ENCODE measurements around the gene DGKD. TPM values are rescaled to one million over a fixed set of nuclear protein-coding genes. Genes with fewer than 3 reads are reported as not detected.

The DGKD gene
- total and polyA plus RNA-seq, 4 donors: 8.9 to 250 (median 68.3) TPM

GRCh38 chr2:233319256-233319655 is 35.0 kb upstream of the DGKD start:
- no peak overlapping the region for H3K4me3 ChIP-seq (ENCODE audit: low read length in 2 of 2)
- 70 to 81% methylated on average over 5 of the region's 5 CpGs for WGBS, 2 donors
- DNase-seq: no peak
- intact Hi-C loops (cut with DNase I): no loop called here
- H3K9me3 ChIP-seq (ENCODE audit: control insufficient read depth, low read length): no peaks in the 10 kb centered on the region
- H3K27me3 ChIP-seq (ENCODE audit: control insufficient read depth in 1 of 2, insufficient read depth in 2 of 2, low read length in 1 of 2): no peaks in the 10 kb centered on the region
- ATAC-seq (ENCODE audit: low FRiP score): no peak
- H3K36me3 ChIP-seq (ENCODE audit: control insufficient read depth in 1 of 2, insufficient read depth in 2 of 2, low read length in 1 of 2): no peaks in the 10 kb centered on the region
- H3K4me1 ChIP-seq (ENCODE audit: control insufficient read depth in 1 of 2, insufficient read depth in 2 of 2, low read length in 2 of 2): no peaks in the 10 kb centered on the region
- H3K27ac ChIP-seq (ENCODE audit: low read depth in 1 of 2, low read length in 2 of 2): no peak overlapping the region

GRCh38 chr2:233320470-233320869 is 33.8 kb upstream of the DGKD start:
- no peak overlapping the region for H3K27ac ChIP-seq (ENCODE audit: low read depth in 1 of 2, low read length in 2 of 2)
- no peak for ATAC-seq (ENCODE audit: low FRiP score)
- 93 to 95% methylated on average over 17 of the region's 17 CpGs for WGBS, 2 donors

DNA sequence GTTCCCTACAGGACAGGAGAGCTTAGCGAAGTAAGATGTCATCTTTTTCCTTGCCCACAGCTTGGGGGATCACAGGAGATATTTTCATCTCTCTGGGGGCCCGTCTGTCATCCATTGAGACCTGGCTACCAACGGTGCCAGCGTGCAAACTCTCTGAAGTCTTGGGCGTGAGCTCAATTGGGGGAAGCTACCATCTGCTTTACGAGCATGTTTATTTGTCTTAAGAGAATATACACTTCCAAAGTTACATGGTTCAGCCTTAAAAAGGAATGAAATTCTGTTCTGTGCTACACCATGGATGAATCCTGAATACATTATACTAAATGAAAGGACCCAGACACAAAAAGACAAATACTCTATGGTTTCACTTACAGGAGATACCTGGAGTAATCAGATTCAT is 33.1 kb upstream of the DGKD start:
- ATAC-seq (ENCODE audit: low FRiP score): no peak

More at GRCh38 chr2:233320470-233320869, 33.8 kb upstream of the DGKD start:
- DNase-seq: no peak
- intact Hi-C loops (cut with DNase I): no loop called here
- H3K4me1 ChIP-seq (ENCODE audit: control insufficient read depth in 1 of 2, insufficient read depth in 2 of 2, low read length in 2 of 2): no peaks in the 10 kb centered on the region
- no peaks in the 10 kb centered on the region for H3K27me3 ChIP-seq (ENCODE audit: control insufficient read depth in 1 of 2, insufficient read depth in 2 of 2, low read length in 1 of 2)
- no peak overlapping the region for H3K4me3 ChIP-seq (ENCODE audit: low read length in 2 of 2)
- no peaks in the 10 kb centered on the region for H3K9me3 ChIP-seq (ENCODE audit: control insufficient read depth, low read length)
- H3K36me3 ChIP-seq (ENCODE audit: control insufficient read depth in 1 of 2, insufficient read depth in 2 of 2, low read length in 1 of 2): no peaks in the 10 kb centered on the region

DNA sequence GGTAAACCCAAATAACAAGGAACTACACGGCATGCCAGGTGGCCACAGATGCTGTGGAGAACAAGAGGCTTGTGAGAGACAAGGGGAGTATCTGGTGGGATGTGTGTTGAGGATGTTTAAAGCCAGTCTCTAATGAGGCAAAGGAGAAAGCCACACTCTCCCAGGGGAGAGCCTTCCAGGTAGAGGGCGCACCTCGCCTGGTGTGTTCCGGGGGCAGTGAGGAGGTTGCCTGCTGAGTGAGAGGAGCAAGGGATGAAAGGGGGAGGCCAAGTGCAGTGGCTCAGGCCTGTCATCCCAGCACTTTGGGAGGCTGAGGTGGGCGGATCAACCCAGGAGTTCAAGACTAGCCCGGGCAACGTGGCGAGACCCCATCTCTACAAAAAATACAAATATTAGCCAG is 30.4 kb upstream of the DGKD start:
- no peaks in the 10 kb centered on the region for H3K4me1 ChIP-seq (ENCODE audit: control insufficient read depth in 1 of 2, insufficient read depth in 2 of 2, low read length in 2 of 2)
- DNase-seq: no peak
- H3K36me3 ChIP-seq (ENCODE audit: control insufficient read depth in 1 of 2, insufficient read depth in 2 of 2, low read length in 1 of 2): no peaks in the 10 kb centered on the region
- intact Hi-C loops (cut with DNase I): no loop called here
- H3K27ac ChIP-seq (ENCODE audit: low read depth in 1 of 2, low read length in 2 of 2): no peak overlapping the region
- no peaks in the 10 kb centered on the region for H3K9me3 ChIP-seq (ENCODE audit: control insufficient read depth, low read length)
- no peak for ATAC-seq (ENCODE audit: low FRiP score)
- no peak overlapping the region for H3K4me3 ChIP-seq (ENCODE audit: low read length in 2 of 2)
- no peaks in the 10 kb centered on the region for H3K27me3 ChIP-seq (ENCODE audit: control insufficient read depth in 1 of 2, insufficient read depth in 2 of 2, low read length in 1 of 2)
- 88 to 91% methylated on average over 8 of the region's 8 CpGs for WGBS, 2 donors

More for the DNA sequence above, 33.1 kb upstream of the DGKD start:
- H3K9me3 ChIP-seq (ENCODE audit: control insufficient read depth, low read length): no peaks in the 10 kb centered on the region
- no peaks in the 10 kb centered on the region for H3K27me3 ChIP-seq (ENCODE audit: control insufficient read depth in 1 of 2, insufficient read depth in 2 of 2, low read length in 1 of 2)
- intact Hi-C loops (cut with DNase I): no loop called here
- no peaks in the 10 kb centered on the region for H3K36me3 ChIP-seq (ENCODE audit: control insufficient read depth in 1 of 2, insufficient read depth in 2 of 2, low read length in 1 of 2)
- no peak for DNase-seq
- no peak overlapping the region for H3K27ac ChIP-seq (ENCODE audit: low read depth in 1 of 2, low read length in 2 of 2)
- 62 to 69% methylated on average over 6 of the region's 6 CpGs for WGBS, 2 donors
- no peak overlapping the region for H3K4me3 ChIP-seq (ENCODE audit: low read length in 2 of 2)
- H3K4me1 ChIP-seq (ENCODE audit: control insufficient read depth in 1 of 2, insufficient read depth in 2 of 2, low read length in 2 of 2): no peaks in the 10 kb centered on the region

DNA sequence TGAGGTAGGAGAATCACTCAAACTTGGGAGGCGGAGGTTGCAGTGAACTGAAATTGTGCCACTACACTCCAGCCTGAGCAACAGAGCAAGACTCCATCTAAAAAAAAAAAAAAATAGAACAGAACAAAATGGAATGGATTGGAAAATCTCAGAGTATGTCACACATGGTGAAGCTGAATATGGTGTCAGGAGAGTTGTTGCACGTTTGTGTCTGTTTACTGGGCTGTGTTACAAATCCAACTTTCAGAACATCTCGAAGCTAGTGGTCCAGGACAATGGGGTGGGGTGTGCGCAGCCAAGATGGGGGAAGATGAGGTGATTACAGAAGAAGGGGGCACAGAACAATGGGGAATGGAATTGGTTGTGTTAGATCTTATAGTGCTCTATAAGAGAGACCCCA is 29.0 kb upstream of the DGKD start:
- no peaks in the 10 kb centered on the region for H3K9me3 ChIP-seq (ENCODE audit: control insufficient read depth, low read length)
- no peak overlapping the region for H3K4me3 ChIP-seq (ENCODE audit: low read length in 2 of 2)
- no peaks in the 10 kb centered on the region for H3K36me3 ChIP-seq (ENCODE audit: control insufficient read depth in 1 of 2, insufficient read depth in 2 of 2, low read length in 1 of 2)
- H3K27me3 ChIP-seq (ENCODE audit: control insufficient read depth in 1 of 2, insufficient read depth in 2 of 2, low read length in 1 of 2): no peaks in the 10 kb centered on the region
- H3K27ac ChIP-seq (ENCODE audit: low read depth in 1 of 2, low read length in 2 of 2): no peak overlapping the region
- intact Hi-C loops (cut with DNase I): no loop called here
- H3K4me1 ChIP-seq (ENCODE audit: control insufficient read depth in 1 of 2, insufficient read depth in 2 of 2, low read length in 2 of 2): no peaks in the 10 kb centered on the region
- ATAC-seq (ENCODE audit: low FRiP score) (no peak), DNase-seq (no peak)
- WGBS, 2 donors: 74 to 80% methylated on average over 4 of the region's 4 CpGs

DNA sequence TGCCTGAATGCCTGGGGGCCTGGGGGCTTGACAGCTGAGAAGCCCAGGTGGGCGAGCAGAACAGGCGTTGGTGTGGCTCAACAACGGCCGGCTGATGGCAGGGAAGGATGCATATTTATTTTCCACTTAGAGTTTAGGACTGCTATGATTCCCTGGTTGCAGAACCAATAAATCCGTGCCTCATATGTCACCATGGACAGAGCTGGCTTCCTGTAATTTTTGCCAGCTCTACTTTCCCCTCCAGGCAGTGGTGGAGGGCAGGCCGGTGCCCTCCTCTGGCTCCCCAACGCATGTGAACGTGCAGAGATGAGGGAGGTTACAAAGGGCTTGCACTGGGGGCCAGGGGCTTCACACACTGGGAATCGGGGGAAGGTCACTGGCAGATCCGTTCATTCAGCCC is 28.5 kb upstream of the DGKD start:
- Histone ChIP-seq H3K36me3 (ENCODE audit: control insufficient read depth in 1 of 2, insufficient read depth in 2 of 2, low read length in 1 of 2) (no peaks in the 10 kb centered on the region), H3K4me3 (ENCODE audit: low read length in 2 of 2) (no peak overlapping the region), H3K4me1 (ENCODE audit: control insufficient read depth in 1 of 2, insufficient read depth in 2 of 2, low read length in 2 of 2) (no peaks in the 10 kb centered on the region), H3K9me3 (ENCODE audit: control insufficient read depth, low read length) (no peaks in the 10 kb centered on the region), H3K27ac (ENCODE audit: low read depth in 1 of 2, low read length in 2 of 2) (no peak overlapping the region), H3K27me3 (ENCODE audit: control insufficient read depth in 1 of 2, insufficient read depth in 2 of 2, low read length in 1 of 2) (no peaks in the 10 kb centered on the region)
- intact Hi-C loops (cut with DNase I): no loop called here
- WGBS, 2 donors: 77 to 79% methylated on average over 10 of the region's 10 CpGs
- DNase-seq: no peak
- no peak for ATAC-seq (ENCODE audit: low FRiP score)

DNA sequence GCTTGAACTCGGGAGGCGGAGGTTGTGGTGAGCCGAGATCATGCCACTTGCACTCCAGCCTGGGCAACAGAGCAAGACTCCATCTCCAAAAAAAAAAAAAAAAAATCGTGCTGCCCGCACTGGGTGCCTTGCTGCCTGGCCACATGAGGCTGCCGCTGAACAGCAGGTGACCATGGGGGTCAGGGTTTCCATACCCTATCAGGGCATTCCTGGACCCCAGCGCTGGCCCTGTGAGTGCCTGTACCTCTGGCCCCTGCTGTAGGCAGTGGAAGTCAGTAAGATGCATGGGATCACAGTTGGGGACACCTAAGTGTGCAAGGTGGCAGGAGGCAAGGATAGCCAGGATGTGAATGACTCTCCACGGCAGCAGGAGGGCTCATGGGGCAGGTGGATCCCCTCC is 27.8 kb upstream of the DGKD start:
- Histone ChIP-seq H3K27me3 (ENCODE audit: control insufficient read depth in 1 of 2, insufficient read depth in 2 of 2, low read length in 1 of 2) (no peaks in the 10 kb centered on the region), H3K4me1 (ENCODE audit: control insufficient read depth in 1 of 2, insufficient read depth in 2 of 2, low read length in 2 of 2) (no peaks in the 10 kb centered on the region), H3K36me3 (ENCODE audit: control insufficient read depth in 1 of 2, insufficient read depth in 2 of 2, low read length in 1 of 2) (no peaks in the 10 kb centered on the region), H3K4me3 (ENCODE audit: low read length in 2 of 2) (no peak overlapping the region), H3K9me3 (ENCODE audit: control insufficient read depth, low read length) (no peaks in the 10 kb centered on the region), H3K27ac (ENCODE audit: low read depth in 1 of 2, low read length in 2 of 2) (no peak overlapping the region)
- 87 to 89% methylated on average over 8 of the region's 8 CpGs for WGBS, 2 donors
- no peak for ATAC-seq (ENCODE audit: low FRiP score)
- intact Hi-C loops (cut with DNase I): no loop called here
- no peak for DNase-seq

- no peaks in the 10 kb centered on the region for H3K27me3 ChIP-seq (ENCODE audit: control insufficient read depth in 1 of 2, insufficient read depth in 2 of 2, low read length in 1 of 2)
- DNase-seq (no peak), ATAC-seq (ENCODE audit: low FRiP score) (no peak)
- no peaks in the 10 kb centered on the region for H3K36me3 ChIP-seq (ENCODE audit: control insufficient read depth in 1 of 2, insufficient read depth in 2 of 2, low read length in 1 of 2)
- H3K9me3 ChIP-seq (ENCODE audit: control insufficient read depth, low read length): no peaks in the 10 kb centered on the region
- H3K4me1 ChIP-seq (ENCODE audit: control insufficient read depth in 1 of 2, insufficient read depth in 2 of 2, low read length in 2 of 2): no peaks in the 10 kb centered on the region
- no peak overlapping the region for H3K4me3 ChIP-seq (ENCODE audit: low read length in 2 of 2)
- intact Hi-C loops (cut with DNase I): no loop called here
- no peak overlapping the region for H3K27ac ChIP-seq (ENCODE audit: low read depth in 1 of 2, low read length in 2 of 2)
- 75 to 79% methylated on average over 4 of the region's 4 CpGs for WGBS, 2 donors
These were observed 25.4 kb upstream of the DGKD start for GRCh38 chr2:233328922-233329321.

GRCh38 chr2:233329489-233330135 is 24.7 kb upstream of the DGKD start:
- ATAC-seq (ENCODE audit: low FRiP score): no peak
- WGBS, 2 donors: 74 to 83% methylated on average over 7 of the region's 7 CpGs
- no peaks in the 10 kb centered on the region for H3K4me1 ChIP-seq (ENCODE audit: control insufficient read depth in 1 of 2, insufficient read depth in 2 of 2, low read length in 2 of 2)

More at GRCh38 chr2:233329489-233330135, 24.7 kb upstream of the DGKD start:
- Histone ChIP-seq H3K27me3 (ENCODE audit: control insufficient read depth in 1 of 2, insufficient read depth in 2 of 2, low read length in 1 of 2) (no peaks in the 10 kb centered on the region), H3K27ac (ENCODE audit: low read depth in 1 of 2, low read length in 2 of 2) (no peak overlapping the region), H3K9me3 (ENCODE audit: control insufficient read depth, low read length) (no peaks in the 10 kb centered on the region), H3K4me3 (ENCODE audit: low read length in 2 of 2) (no peak overlapping the region), H3K36me3 (ENCODE audit: control insufficient read depth in 1 of 2, insufficient read depth in 2 of 2, low read length in 1 of 2) (no peaks in the 10 kb centered on the region)
- intact Hi-C loops (cut with DNase I): no loop called here
- no peak for DNase-seq

Measured in aorta (tissue), 5 donors.